Activated T-cell treated with anti-CD3 and anti-CD28 coated beads for 4 hours (primary cell): ENCODE measurements around the gene C10orf90.

Source experiments
- DNase-seq: peaks from one replicate; pipeline ENCODE4 v3.0.0-alpha.2; 2020

The C10orf90 gene

DNA sequence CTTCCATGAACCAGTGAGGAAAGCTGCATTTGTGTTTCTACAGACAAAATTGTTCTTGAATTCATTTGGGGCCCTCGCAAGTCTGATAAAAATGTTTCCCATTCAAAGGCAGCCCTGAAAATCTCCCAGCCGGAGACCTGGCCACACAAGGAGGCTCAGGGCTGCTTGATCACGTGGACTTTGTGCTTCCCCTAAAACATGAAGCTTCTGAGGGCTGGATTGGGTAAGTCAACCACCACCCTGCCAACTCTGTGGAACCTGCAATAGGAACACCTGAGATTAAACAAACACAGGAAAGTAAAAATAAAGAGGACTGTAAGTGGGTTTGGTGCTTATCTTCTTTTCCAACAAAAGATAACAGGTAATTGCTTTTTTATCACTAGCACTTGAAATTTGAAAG lies 133.8 kb downstream of the C10orf90 start:
- DNase-seq, result no peak

DNA sequence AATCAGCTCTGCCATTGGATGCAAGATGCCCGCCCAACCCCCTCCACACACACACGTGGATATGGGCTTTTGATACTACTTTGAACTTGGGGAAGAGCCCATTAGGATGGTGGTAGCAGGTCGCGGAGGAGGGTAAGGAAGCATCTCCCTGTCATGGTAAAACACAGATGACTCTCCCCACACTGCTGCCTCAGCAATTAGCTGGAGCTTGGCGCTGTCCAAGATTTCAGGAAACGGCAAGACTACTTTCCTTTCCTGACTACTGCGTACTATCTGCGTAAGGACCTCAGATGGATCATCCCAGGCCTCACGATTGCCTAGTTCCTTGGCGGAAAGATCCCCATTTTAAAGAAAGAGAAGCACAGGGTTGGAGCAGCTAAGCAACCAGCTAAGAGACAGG lies 134.3 kb downstream of the C10orf90 start:
- no peak for DNase-seq

DNA sequence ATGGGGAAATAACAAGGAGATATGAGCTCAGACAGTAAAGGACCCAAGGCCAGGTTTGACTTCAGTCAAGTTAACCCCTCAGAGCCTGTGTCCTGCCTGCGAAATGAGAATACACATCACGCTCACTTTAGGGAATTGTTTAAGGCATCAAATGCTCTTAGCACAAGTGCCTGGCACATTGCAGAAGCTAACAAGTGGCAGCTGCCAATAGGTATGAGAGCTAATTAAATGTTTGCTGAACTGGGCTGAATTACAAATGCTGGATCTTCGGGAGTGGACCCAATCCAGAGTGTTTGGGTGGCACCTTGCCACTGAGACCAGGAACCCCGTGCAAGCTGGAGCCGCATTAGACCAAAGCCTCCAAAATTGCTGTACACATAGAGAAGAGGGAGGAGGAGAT lies 136.8 kb downstream of the C10orf90 start:
- no peak for DNase-seq

DNA sequence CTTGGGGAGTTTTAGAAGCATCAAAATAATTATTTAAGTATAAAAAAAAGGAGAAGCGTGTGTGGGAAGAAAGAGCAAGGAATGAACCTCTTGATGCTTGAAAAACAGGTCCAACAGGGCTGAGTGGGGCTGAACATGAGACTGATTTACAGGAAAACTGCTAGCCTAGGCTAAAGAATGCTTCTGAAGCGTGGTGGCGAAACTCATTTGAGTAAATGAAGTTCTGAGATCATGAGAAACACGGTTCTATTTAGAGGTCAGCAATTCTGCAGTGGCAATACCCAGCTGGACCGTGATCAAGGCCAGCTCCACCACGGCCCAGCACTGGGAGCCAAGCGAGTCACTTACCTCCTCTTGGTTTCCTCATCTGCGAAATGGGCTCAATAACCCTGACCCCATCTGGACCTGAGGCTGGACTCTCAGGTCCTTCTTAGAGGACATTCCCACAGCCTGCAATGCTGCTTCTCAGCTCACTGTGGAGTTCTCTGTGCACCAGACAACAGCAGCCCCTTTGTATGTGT lies 142.1 kb downstream of the C10orf90 start:
- no peak for DNase-seq

DNA sequence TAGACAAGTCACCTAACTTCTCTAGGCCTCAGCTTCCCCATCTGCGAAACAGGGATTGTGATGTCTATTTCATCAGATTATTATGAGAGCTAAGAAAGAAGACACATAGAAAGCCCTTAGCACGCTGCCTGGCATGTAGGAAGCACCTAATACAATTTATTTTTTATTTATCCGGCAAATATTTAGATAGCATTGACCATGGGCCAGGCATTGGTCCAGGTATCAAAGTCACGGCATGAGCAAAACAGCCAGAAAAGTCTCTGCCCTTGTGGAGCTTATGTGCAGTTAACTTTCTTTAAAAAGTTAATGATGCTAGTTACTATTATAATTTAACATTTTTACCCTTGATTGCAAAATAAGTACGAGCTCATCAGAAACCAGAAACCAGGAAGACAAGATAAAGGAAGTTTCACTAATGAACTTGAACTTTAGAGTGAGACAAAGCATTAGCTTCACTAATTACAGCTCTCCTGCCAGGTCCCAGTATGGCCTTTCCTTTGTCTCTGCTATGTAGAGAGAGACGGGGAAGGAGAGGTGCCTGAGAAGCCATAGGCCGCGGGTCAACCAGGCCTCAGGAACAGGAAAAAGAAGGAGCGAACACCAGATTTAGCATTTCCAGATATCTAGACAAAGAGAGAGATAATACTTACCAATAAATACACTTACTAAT lies 142.7 kb downstream of the C10orf90 start:
- DNase-seq, result no peak

DNA sequence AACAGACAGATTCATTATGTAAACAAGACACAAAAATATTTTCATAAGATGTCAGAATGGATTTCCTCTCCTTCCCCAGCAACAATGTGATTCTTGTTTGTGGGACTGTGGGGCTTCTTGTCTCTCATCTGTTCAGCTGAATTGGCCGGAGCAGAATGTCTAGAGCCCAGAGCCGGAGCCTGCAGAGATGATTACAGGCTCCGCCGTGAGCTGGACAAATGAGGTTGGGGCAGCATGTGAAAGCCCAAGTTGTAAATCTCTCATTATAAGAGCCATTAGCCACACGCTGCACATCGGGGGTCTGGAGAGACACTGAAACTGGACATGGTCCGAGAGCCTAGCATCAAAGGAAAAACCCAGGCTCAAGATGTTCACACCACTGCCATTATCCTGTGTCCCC lies 145.2 kb downstream of the C10orf90 start:
- DNase-seq, result no peak

DNA sequence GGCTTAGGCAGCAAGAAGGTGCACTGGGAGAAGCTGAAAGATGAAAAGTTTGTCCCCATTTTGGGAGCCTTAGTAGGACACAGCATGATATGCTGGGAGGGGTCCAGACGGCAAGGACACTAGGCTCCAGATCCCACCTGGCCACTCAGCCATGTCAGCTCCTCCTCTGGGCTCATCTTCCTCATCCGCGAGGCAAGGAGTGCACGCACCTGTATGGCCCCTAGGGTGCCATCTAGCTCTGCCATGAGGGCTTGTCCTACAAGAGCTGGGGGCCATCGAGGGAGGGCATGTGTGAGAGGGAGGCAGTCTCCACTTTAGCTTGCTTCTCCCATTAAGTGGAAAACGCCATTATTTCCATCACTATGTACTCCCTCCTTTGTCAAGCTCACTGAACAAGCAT lies 146.0 kb downstream of the C10orf90 start:
- DNase-seq, result no peak

DNA sequence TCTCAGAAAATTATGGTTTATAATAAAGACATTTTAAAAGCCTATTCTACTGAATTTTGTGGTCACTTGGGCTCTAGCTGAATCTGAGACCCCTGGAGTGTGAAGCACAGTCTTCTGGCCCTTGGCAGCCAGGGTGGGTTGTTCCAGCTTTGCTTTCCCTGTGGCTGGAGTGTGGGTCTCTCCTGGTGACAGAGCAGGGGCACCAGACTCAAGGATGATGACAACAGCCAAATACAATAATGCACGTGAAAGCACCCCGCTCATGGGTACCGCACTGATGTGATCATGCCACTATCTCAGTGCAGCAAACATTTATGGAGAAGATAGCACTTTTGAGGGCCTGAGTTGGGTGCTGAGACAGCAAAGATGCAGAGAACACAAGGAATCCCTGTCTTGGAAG lies 147.4 kb downstream of the C10orf90 start:
- DNase-seq, result no peak

DNA sequence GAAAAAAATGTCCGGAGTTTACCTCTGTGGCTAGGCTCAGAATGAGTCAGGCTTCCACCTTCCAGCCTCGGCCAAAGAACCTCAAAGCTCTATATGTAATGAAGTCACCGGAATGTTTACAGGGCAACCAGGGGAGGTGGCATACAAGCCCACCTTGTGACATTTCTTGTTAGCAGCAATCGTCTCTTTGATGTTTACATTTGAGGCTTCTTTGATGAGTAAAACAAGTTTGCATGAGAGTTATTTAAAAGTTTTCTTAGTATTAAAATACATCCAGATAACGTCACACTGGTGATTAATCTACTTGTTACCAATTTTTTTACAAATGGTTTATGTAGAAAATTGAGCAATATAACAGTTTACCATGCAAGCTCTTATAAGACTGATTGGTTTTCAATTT lies 149.1 kb downstream of the C10orf90 start:
- no peak for DNase-seq

DNA sequence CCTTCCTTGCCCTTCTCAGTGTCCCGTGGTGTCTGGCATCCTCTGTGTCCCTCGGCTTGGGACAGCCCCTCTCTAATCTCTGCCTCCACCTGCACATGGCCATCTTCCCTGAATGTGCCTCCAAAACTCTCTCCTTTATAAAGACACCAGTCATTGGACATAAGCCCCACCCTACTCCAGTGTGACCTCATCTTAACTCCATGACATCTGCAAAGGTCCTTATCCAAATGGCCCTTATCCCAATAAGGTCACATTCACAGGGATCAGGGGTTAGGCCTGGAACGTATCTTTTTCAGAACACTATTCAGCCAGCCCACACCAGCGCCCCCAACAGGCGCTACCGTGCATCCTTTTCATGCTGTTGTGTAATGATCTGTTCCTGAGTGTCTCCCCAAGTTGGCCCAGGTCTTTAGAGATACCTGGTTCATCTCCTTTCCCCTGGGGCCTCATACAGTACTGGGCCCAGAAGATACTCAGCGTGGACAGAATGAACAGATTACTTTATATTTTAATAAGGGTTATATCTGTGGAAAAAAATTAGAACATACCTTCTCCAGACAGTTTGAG lies 149.7 kb downstream of the C10orf90 start:
- DNase-seq, result no peak

DNA sequence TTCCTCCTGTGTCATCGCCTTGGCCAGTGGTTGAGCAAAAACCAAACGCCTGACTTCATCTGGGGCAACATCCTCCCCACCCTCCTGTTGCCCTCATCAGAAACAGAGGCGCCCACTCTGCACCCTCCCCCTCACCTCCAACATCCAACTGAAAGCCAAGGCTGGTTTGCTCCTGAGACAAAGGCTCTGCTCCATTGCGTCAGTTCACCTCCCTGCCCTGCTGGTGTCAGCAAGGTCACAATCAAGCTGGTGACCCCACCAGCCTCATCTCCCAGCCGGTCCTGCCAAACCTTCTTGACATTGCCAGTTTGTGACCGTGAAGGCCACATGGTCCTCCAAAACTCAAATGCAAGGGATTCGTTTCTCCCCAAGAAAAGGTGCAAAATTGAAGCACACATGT lies 150.5 kb downstream of the C10orf90 start:
- no peak for DNase-seq

DNA sequence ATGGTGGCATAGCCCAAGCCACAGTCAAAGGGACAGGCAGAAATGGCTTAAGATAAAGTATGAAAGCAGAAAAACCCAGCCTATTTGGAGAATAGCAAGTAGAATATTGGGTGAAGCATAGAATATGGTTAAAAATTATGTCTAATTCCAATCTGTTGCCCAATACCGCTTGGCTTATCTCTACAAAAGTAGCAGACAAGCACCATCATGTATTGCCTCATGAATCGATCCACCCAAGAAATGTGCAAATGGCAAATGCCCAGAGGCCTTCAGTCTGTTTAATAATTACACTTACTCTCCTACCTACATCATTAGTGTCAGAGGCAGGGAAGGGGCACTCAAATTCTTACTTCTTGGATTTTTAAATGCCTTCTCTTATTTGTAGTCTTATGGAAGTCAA lies 151.3 kb downstream of the C10orf90 start:
- no peak for DNase-seq

DNA sequence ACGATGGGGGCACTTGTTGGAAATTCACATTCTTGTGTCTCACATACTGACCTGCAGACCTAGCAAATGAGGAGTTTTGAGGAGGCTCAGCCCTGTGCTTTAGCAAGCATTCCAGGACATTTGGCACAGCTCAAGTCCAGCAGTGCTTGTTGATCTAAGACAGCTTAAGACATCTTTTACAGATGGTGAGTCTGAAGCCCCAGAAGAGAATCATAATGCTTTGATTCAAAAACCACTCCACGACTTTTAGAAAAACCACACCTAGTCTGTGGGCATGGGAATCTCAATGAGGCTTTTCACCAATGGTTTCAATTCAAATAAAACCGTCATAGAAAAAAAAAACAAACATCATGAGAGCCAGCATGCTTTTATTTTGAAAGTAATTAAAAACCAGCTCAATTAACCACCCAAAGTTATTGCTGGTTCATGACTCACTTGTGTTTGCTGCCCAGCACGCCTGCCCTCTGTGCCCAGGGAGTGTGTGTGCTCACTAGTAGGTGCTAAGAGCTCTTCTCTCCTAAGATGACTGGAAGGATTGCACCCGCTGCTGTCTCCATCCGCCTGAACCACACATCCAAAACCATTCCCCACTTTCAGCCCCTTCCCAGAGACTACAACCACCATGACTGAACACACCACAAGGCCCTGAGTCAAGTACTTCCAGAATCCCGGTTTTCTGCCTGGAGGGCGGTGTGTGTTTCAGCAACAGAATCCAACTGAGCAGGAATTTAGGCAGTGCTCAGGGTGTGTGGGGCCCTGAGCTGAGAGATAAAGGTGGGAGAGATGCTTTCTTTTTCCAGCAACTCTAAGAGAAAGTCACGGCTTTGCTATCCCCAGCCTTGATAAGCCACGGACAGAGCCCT lies 152.0 kb downstream of the C10orf90 start:
- no peak for DNase-seq

DNA sequence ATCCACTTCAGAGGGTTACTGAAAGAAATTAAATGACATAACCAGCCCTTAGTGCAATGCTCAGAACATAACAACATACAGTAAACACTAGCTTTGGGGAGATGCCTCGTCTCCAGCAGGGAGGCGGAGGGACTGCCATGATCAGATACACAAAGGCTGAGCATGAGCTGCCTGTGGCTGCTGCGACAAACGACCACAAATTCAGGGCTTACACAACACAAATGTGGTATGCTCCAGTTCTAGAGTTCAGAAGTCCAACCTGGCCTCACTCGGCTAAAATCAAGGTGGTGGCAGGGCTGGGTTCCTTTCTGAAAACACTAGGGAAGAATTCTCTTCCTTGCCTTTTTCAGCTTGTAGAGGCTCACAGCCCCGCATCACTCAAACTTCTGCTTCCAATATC lies 154.0 kb downstream of the C10orf90 start:
- DNase-seq, result no peak

DNA sequence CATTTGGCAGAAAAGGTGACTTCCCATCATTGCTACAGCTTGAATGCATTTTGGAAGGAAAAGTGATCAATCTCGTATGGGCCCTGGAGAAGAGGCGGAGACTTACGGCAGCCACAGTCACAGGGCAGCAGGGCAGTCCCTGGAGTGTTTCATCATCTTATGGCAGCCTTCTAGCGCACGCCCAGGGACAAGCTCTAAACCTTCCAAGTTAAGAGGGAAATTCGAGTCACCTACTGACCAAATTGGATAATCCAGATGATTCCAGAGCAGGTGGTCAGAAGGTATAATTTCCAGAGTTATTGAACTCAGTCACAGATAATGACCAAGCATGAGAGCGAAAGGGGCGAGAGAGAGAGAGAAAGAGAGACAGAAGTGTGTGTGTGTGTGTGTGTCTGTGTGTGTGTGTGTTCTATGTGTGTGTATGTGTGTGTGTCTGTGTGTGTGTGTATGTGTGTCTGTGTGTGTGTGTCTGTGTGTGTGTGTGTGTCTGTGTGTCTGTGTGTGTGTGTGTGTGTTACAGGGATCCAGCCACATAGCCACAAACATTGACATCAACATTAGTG lies 158.5 kb downstream of the C10orf90 start:
- no peak for DNase-seq

DNA sequence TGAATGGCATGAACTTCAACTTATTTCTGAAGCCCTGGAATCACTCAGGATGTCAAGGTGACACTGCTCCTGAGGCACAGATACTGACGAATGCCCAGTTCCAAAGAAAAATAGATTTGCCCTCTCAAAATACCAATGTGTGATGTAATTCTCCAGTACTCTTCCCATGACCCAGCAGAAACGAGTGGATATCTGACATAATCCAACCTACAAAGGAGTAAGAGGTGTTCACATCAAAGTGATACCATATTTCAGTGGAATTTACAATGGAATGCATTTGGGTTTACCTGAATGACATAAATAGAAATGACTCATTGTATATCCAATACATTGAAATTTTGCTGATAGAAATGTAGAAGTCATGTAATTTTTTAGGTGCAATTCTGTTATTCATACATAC lies 161.3 kb downstream of the C10orf90 start:
- no peak for DNase-seq

DNA sequence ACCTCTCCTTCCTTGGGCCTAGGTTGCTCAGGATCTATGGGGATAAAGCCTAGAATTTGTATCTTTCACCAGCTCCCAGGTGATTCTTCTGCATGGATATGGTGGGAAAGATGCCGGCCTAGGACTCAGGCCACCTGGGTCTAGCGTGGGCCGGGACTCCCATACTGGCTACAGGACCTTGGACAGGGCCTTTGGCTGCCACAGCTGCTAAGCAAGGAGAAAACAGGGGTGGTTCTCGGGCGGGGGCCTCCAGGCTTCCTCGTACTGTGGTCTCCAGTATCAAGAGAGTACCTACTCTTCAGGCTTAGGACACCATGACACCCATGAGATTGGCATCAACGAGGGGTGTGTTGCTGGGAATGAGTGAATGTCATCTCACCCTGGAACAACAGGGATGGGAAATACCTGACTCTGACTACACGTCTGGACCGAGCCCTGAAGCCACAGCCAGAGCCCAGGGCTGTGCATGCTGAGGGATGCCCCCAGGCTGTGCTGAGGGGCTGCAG lies 161.9 kb downstream of the C10orf90 start:
- DNase-seq, result no peak

DNA sequence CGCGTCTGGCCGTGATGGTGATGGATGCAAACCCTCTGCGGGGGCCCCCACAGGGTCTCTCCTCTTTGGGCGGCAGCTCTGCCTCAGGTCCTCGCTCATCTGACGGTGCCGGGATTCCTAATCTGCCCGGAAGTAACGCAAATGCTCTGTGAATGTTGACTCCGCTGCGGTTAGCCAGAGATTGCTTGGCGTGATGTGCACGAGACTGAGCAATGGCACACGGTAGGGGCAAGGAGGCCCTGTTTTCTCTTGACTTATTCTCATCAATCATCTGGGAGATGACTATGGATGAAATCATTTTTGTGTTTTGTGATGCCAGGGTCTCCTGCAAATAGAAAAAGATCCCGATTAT lies 165.8 kb downstream of the C10orf90 start:
- no peak for DNase-seq

DNA sequence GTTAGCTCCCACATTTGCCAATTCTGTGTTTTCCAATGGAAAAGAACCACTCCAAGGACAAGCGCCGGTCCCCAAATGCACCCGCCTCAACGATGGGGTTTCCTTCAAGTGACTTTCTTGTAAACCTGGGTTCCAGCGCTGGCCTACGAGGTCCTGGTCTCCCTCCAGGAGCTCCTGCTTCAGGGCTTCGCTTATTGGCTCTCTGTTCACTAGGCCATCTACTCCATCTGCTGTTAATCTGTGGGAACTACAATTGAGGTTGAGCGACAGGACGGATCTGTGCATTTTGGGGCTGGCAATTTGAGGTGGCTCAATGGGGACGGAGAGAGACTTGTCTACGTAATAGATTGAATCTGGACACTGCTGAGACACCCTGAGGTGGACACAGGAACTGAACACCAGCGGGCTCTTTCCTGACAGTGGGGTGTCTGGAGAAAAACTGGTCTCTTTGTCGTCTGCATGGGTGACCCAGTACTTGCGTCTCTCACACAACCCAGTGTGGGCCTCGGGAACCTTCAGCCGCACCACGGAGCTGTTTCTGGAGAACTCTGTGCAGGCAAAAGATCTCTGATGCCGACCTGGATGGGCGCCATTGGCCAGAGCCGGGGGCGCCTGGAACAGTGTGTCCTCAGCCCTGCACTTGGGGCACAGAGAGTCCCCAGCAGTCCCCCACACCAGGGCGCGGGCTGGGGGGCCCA lies 166.3 kb downstream of the C10orf90 start:
- no peak for DNase-seq

DNA sequence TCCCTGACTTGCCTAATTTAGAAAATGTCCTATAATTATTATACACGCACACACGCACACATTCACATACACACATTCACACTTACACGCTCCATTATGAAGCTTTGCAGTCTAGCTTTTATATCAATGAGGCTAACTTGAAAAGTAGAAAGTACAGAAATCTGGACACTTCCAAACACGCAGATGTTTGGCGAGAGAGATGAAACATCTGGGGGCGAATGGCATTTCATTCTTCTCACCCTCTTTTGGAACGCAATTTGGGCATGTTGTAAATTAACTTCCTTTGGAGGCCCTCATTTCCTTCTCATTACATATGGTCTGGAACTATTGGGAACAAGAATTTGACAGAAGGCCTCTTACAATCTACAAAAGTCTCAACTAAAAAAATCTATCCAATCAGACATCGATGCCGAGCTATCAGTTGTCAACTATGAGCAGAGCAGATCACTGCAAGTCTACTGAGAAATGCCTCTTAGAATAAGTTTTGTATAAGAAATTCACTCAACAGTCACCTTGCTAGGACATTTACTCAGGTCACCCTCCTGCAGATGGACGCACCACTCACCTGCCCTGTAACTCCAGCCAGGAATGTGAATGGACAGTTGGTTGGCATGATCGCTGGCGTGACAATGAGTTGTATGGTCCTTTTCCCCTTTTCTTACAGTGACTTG lies 167.0 kb downstream of the C10orf90 start:
- DNase-seq, result no peak

DNA sequence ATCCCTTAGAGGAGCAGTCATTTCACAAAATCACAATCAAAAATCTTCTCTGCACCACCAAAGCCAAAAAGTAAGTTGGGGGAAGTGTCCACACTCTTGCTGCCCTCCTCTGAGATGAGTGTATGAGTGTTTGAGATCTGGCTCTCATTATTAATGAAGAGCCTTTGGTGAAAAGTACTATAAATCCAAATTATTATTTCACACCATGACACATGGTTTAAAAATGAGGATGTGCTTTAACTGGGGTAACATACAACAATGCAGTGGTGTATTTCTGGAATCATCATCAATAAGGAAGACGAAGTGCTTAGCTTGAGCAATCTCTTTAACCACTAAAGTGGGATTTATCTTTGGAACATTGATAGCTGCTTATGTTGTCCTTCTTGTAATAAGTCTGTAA lies 168.1 kb downstream of the C10orf90 start:
- no peak for DNase-seq

DNA sequence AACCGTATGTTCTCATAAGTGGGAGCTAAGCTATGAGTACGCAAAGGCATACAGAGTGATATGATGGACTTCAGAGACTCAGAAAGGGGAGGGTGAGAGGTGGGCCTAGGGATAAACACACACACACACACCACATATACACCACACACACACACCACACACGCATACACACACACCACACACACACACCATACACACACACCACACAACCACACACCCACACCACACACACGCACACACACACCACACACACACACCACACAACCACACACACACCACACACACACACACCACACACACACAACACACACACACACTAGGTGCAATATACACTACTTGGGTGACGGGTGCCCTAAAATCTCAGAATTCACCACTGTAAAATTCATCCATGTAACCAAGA lies 168.7 kb downstream of the C10orf90 start:
- DNase-seq, result no peak
